Fibroblast of skin of scalp (primary cell): ENCODE results near the gene PAX8.
A peak's percentile ranks its signal among the peaks of the same experiment; 100 is the strongest.

Experiments used
- DNase-seq: peaks from one replicate; pipeline ENCODE4 v3.0.0-alpha.2; 2013

Gene PAX8

GRCh38 chr2:113219889-113220641 is 58.7 kb downstream of the PAX8 start:
- peak; percentile 65 for DNase-seq

GRCh38 chr2:113219525-113219888 is 59.2 kb downstream of the PAX8 start:
- no peak for DNase-seq

GRCh38 chr2:113219092-113219441 is 59.7 kb downstream of the PAX8 start:
- DNase-seq, result no peak

GRCh38 chr2:113218283-113219091 is 60.2 kb downstream of the PAX8 start:
- no peak for DNase-seq

GRCh38 chr2:113217455-113218282 is 61.1 kb downstream of the PAX8 start:
- DNase-seq, result no peak

- DNase-seq, result peak; percentile 44
Observed at GRCh38 chr2:113216891-113217454, 61.7 kb downstream of the PAX8 start.

- no peak for DNase-seq
Observed at GRCh38 chr2:113216321-113216720, 62.4 kb downstream of the PAX8 start.

GRCh38 chr2:113215056-113215455 is 63.7 kb downstream of the PAX8 start:
- DNase-seq, result no peak

- no peak for DNase-seq
Observed at GRCh38 chr2:113214141-113214540, 64.6 kb downstream of the PAX8 start.

GRCh38 chr2:113213061-113213930 is 65.4 kb downstream of the PAX8 start:
- DNase-seq, result no peak

GRCh38 chr2:113212245-113213060 is 66.3 kb downstream of the PAX8 start:
- DNase-seq, result peak; percentile 65

GRCh38 chr2:113211226-113212105 is 67.3 kb downstream of the PAX8 start:
- peak; percentile 95 for DNase-seq

- DNase-seq, result no peak
Observed at GRCh38 chr2:113209646-113210171, 69.0 kb downstream of the PAX8 start.

- peak; percentile 59 for DNase-seq
Observed at GRCh38 chr2:113209011-113209645, 69.6 kb downstream of the PAX8 start.

GRCh38 chr2:113208396-113208795 is 70.3 kb downstream of the PAX8 start:
- DNase-seq, result no peak

GRCh38 chr2:113207021-113207420 is 71.7 kb downstream of the PAX8 start:
- DNase-seq, result no peak

- DNase-seq, result no peak
Observed at GRCh38 chr2:113206251-113206650, 72.5 kb downstream of the PAX8 start.

- DNase-seq, result peak; percentile 76
Observed at GRCh38 chr2:113203901-113204519, 74.7 kb downstream of the PAX8 start.

- DNase-seq, result no peak
Observed at GRCh38 chr2:113203217-113203530, 75.5 kb downstream of the PAX8 start.
